Left colon (tissue), 2 donors: ENCODE measurements around the gene S100A16. TPM values are rescaled to one million over a fixed set of nuclear protein-coding genes. Genes with fewer than 3 reads are reported as not detected.

Experiments
- total RNA-seq, 2 donors: library from RNA; stranded (reverse); fragmentation: NEBNext Ultra II Directional; extraction: Animal tissue kit (Norgen Biotek cat#: 25700); gene quantifications; one replicate each; pipeline ENCODE4 v1.2.1, GENCODE V29; 2021
- donor health status: DM: no; HTN: no; CAD: no.
- donor health status: DM: yes; HTN: yes; CAD: no.

The S100A16 gene
- total RNA-seq, 2 donors from 2014 or later = 191 to 231 TPM

Other genes starting within 250 kb of the S100A16 start
- gene S100A12, start 237.5 kb downstream of the S100A16 start, total RNA-seq = under 1 TPM in 1 of 2 donors, not detected in 1; 0.85 TPM
- 1 to 10 TPM; 1.2 to 6.7 TPM for gene S100A8, start 222.1 kb downstream of the S100A16 start, total RNA-seq
- gene S100A7A, start 196.6 kb downstream of the S100A16 start, total RNA-seq = not detected
- not detected for gene S100A7, start 152.5 kb downstream of the S100A16 start, total RNA-seq
- 1,000 to 10,000 TPM; 2,086 to 2,115 TPM for gene S100A6, start 77.1 kb downstream of the S100A16 start, total RNA-seq
- not detected for gene S100A5, start 72.2 kb downstream of the S100A16 start, total RNA-seq
- gene S100A4, start 67.3 kb downstream of the S100A16 start, total RNA-seq = 10 to 100 TPM; 36.1 to 79.4 TPM
- not detected for gene S100A3, start 63.9 kb downstream of the S100A16 start, total RNA-seq
- 1 to 10 TPM in 1 of 2 donors, not detected in 1; 1.1 TPM for gene S100A2, start 47.3 kb downstream of the S100A16 start, total RNA-seq
- 100 to 1,000 TPM; 443 to 453 TPM for gene S100A14, start 3.2 kb upstream of the S100A16 start, total RNA-seq
- 10 to 100 TPM; 46.2 to 59.1 TPM for gene S100A13, start 14.4 kb upstream of the S100A16 start, total RNA-seq
- gene S100A1, start 15.3 kb upstream of the S100A16 start, total RNA-seq = 1 to 10 TPM; 1.6 to 1.9 TPM
- gene CHTOP, start 20.9 kb upstream of the S100A16 start, total RNA-seq = 10 to 100 TPM; 54.0 to 61.5 TPM
- 10 to 100 TPM; 23.6 to 25.1 TPM for gene SNAPIN, start 45.6 kb upstream of the S100A16 start, total RNA-seq
- 100 to 1,000 TPM in 1 of 2 donors, 10 to 100 TPM in 1; 93.1 to 113 TPM for gene ILF2, start 57.9 kb upstream of the S100A16 start, total RNA-seq
- 1 to 10 TPM; 2.8 to 5.2 TPM for gene NPR1, start 65.6 kb upstream of the S100A16 start, total RNA-seq
- 10 to 100 TPM; 25.8 to 28.1 TPM for gene INTS3, start 114.9 kb upstream of the S100A16 start, total RNA-seq
- gene SLC27A3, start 162.3 kb upstream of the S100A16 start, total RNA-seq = 10 to 100 TPM; 22.5 to 24.8 TPM